Lower leg skin (tissue), 4 donors: ENCODE results near the gene STK4. TPM values are rescaled to one million over a fixed set of nuclear protein-coding genes. Genes with fewer than 3 reads are reported as not detected.

ENCODE experiments used
- DNase-seq, 2 donors: peaks; one replicate each; pipeline ENCODE4 v3.0.0-alpha.2; 2019; ENCODE audit warnings: low spot score in 2 of 2
- H3K4me3 ChIP-seq: fragments of 200-600 bp; sonication (generic); 2 replicates; pipeline ENCODE4 v1.5.1; 2017; ENCODE audit warnings: mild to moderate bottlenecking, low read depth; ENCODE audit not compliant: poor library complexity, severe bottlenecking
- POLR2A ChIP-seq, 2 donors: fragments of 450-650 bp; IDR thresholded peaks; one replicate each; pipeline ENCODE4 v1.6.1; 2016 to 2017; ENCODE audit warnings: antibody characterized with exemption in 2 of 2, mild to moderate bottlenecking in 1 of 2, moderate library complexity in 1 of 2
- WGBS, 2 donors: methylation state at CpG; one replicate each; pipeline ENCODE4 v1.1.5; 2018; 5-methylcytosine and 5-hydroxymethylcytosine counted together
- intact Hi-C: fragments of 100-400 bp; cut with DNase I; formaldehyde crosslinking; loops from one replicate; pipeline ENCODE4 v1.15.0; 2023; ENCODE audit warnings: low total_unique reads
- total RNA-seq, 4 donors: library from RNA; depleted of rRNA; stranded (reverse); fragments of >200 nt; gene quantifications; one replicate each; pipeline ENCODE4 v1.1.0, GENCODE V29; 2016
- TF ChIP-seq, protein P1 (sequence below), 3 donors: fragments of 450-650 bp; IDR thresholded peaks; one replicate each; pipeline ENCODE4 v1.5.1; 2016; ENCODE audit warnings: antibody characterized with exemption in 3 of 3, mild to moderate bottlenecking in 3 of 3, moderate library complexity in 2 of 3

The STK4 gene
- total RNA-seq, 4 donors from 2014 or later, result 27.0 to 37.4 (median 28.2) TPM

DNA sequence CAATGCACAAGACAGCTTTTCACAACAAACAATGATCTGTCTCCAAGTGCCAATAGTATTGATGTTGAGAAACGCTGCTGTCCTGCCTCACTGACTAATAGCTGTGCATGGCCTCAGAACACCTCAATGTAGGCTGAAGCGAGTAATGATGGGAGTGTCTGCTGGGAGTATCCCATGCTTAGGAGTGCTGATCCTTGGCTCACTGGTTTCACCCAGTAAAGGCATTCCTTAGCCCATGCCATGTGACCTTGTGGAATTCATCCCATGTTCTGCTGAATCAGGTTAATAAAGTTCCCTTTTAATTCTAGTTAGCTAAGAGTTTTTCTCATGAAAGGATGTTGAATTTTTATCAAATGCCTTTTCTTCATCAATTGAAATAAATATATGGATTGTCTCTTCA, 161.8 kb downstream of the STK4 start:
- 49 to 55% methylated on average over 2 of the region's 2 CpGs for WGBS, 2 donors
- no peak for DNase-seq
- intact Hi-C loops, result no loop called here
- no peak overlapping the region for H3K4me3 ChIP-seq
- no peak for TF ChIP-seq POLR2A (IDR thresholded peaks at IDR 0.05)
- TF ChIP-seq, protein P1, sequence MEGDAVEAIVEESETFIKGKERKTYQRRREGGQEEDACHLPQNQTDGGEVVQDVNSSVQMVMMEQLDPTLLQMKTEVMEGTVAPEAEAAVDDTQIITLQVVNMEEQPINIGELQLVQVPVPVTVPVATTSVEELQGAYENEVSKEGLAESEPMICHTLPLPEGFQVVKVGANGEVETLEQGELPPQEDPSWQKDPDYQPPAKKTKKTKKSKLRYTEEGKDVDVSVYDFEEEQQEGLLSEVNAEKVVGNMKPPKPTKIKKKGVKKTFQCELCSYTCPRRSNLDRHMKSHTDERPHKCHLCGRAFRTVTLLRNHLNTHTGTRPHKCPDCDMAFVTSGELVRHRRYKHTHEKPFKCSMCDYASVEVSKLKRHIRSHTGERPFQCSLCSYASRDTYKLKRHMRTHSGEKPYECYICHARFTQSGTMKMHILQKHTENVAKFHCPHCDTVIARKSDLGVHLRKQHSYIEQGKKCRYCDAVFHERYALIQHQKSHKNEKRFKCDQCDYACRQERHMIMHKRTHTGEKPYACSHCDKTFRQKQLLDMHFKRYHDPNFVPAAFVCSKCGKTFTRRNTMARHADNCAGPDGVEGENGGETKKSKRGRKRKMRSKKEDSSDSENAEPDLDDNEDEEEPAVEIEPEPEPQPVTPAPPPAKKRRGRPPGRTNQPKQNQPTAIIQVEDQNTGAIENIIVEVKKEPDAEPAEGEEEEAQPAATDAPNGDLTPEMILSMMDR (IDR thresholded peaks at IDR 0.05), result no peak

Other genes with a start within 250 kb of the STK4 start
- gene KCNK15, start 220.6 kb upstream of the STK4 start, total RNA-seq, result 1 to 10 TPM; 1.5 to 3.5 (median 2.5) TPM
- gene RIMS4, start 156.0 kb upstream of the STK4 start, total RNA-seq, result under 1 TPM in 3 of 4 donors, not detected in 1; 0.12 to 0.91 (median 0.39) TPM
- gene YWHAB, start 80.8 kb upstream of the STK4 start, total RNA-seq, result 100 to 1,000 TPM in 2 of 4 donors, 10 to 100 TPM in 2; 78.5 to 133 (median 105) TPM
- 10 to 100 TPM in 2 of 4 donors, 1 to 10 TPM in 2; 7.0 to 30.2 (median 9.6) TPM for gene PABPC1L, start 56.5 kb upstream of the STK4 start, total RNA-seq
- gene TOMM34, start 6.1 kb upstream of the STK4 start, total RNA-seq, result 10 to 100 TPM in 3 of 4 donors, 1 to 10 TPM in 1; 9.8 to 19.5 (median 12.4) TPM
- 1 to 10 TPM in 2 of 4 donors, under 1 TPM in 2; 0.84 to 2.3 (median 1.3) TPM for gene KCNS1, start 134.6 kb downstream of the STK4 start, total RNA-seq
- gene WFDC5, start 148.7 kb downstream of the STK4 start, total RNA-seq, result 100 to 1,000 TPM; 340 to 533 (median 389) TPM
- gene WFDC12, start 158.0 kb downstream of the STK4 start, total RNA-seq, result 10 to 100 TPM in 2 of 4 donors, 1 to 10 TPM in 2; 5.0 to 13.5 (median 9.4) TPM
- gene PI3, start 208.4 kb downstream of the STK4 start, total RNA-seq, result 10 to 100 TPM in 1 of 4 donors, 1 to 10 TPM in 2, under 1 TPM in 1; 0.76 to 62.6 (median 5.2) TPM
- gene SEMG1, start 240.5 kb downstream of the STK4 start, total RNA-seq, result under 1 TPM in 1 of 4 donors, not detected in 3; 0.34 TPM